H1 (cell line): ENCODE results near the gene ARHGAP6. TPM values are rescaled to one million over a fixed set of nuclear protein-coding genes. Genes with fewer than 3 reads are reported as not detected.

ENCODE experiments used
- CTCF ChIA-PET: fragments of 300-600 bp; sonication (Branson Sonifier 250); formaldehyde crosslinking; loops from one replicate; lab custom pipeline; 2021; ENCODE audit not compliant: partially characterized antibody; lab: Charles Lee
- POLR2A ChIA-PET: fragments of 300-600 bp; sonication (Branson Sonifier 250); formaldehyde crosslinking; loops from one replicate; lab custom pipeline; 2021; ENCODE audit warnings: inconsistent platforms; ENCODE audit not compliant: partially characterized antibody; lab: Charles Lee
- DNase-seq, 2 experiments: peaks; one replicate each; pipeline versions ENCODE4 v3.0.0 to v3.0.0-alpha.2; 2010 to 2022; ENCODE audit warnings: low spot score in 2 of 2, low read depth in 1 of 2, mixed read lengths in 1 of 2
- FAIRE-seq: peaks from 2 replicates; lab custom pipeline; 2011; peaks lifted over from hg19 to GRCh38; lab: Jason Lieb, UNC
- H2AFZ ChIP-seq: 2 replicates; pipeline ENCODE4 v1.8.1; 2012; ENCODE audit warnings: low read length, inconsistent platforms
- H2AK5ac ChIP-seq: 2 replicates; pipeline ENCODE4 v1.6.1; 2013; ENCODE audit warnings: low read depth, low read length
- H2BK120ac ChIP-seq: replicated peaks from 2 replicates; pipeline ENCODE3; 2013; ENCODE audit warnings: low read depth, low read length, inconsistent platforms
- H2BK12ac ChIP-seq: 2 replicates; pipeline ENCODE4 v1.6.1; 2013; ENCODE audit warnings: low read depth, low read length
- H2BK15ac ChIP-seq: 2 replicates; pipeline ENCODE4 v1.6.1; 2013; ENCODE audit warnings: low read length
- H2BK20ac ChIP-seq: 2 replicates; pipeline ENCODE4 v1.6.1; 2013; ENCODE audit warnings: low read length
- H2BK5ac ChIP-seq: 2 replicates; pipeline ENCODE4 v1.6.1; 2013; ENCODE audit warnings: low read depth, low read length
- H3K14ac ChIP-seq: 2 replicates; pipeline ENCODE4 v1.6.1; 2013; ENCODE audit warnings: inconsistent platforms; ENCODE audit not compliant: insufficient read length
- H3K18ac ChIP-seq: 2 replicates; pipeline ENCODE4 v1.6.1; 2013; ENCODE audit warnings: low read length; ENCODE audit errors: extremely low read depth
- H3K23ac ChIP-seq: 2 replicates; pipeline ENCODE4 v1.6.1; 2013; ENCODE audit warnings: inconsistent platforms; ENCODE audit not compliant: insufficient read length
- H3K23me2 ChIP-seq: 2 replicates; pipeline ENCODE4 v1.6.1; 2013; ENCODE audit warnings: low read depth, low read length
- H3K27ac ChIP-seq: 2 replicates; pipeline ENCODE4 v1.6.1; 2011; ENCODE audit warnings: low read depth, low read length, inconsistent platforms
- H3K27me3 ChIP-seq, 4 experiments: replicated peaks in 1 of 4; 1 replicate in 1 of 4; 2 replicates in 3 of 4; pipeline versions ENCODE4 v1.6.1 to v1.8.1; 2011 to 2013; ENCODE audit warnings: low read length in 3 of 4, mild to moderate bottlenecking in 3 of 4, inconsistent platforms in 2 of 4, mixed read lengths in 2 of 4, moderate library complexity in 1 of 4; ENCODE audit not compliant: control insufficient read depth in 3 of 4, insufficient read depth in 3 of 4; ENCODE audit errors: extremely low read depth in 1 of 4
- H3K36me3 ChIP-seq, 4 experiments: 2 replicates each; pipeline versions ENCODE4 v1.6.1 to v1.8.1; 2011 to 2013; ENCODE audit warnings: mild to moderate bottlenecking in 4 of 4, low read length in 3 of 4, moderate library complexity in 2 of 4, control low read depth in 1 of 4, inconsistent platforms in 1 of 4; ENCODE audit not compliant: insufficient read depth in 4 of 4, control insufficient read depth in 2 of 4
- H3K4ac ChIP-seq: replicated peaks from 2 replicates; pipeline ENCODE3; 2013; ENCODE audit warnings: low read length, low read depth, mixed read lengths, inconsistent platforms; ENCODE audit not compliant: insufficient read length
- H3K4me1 ChIP-seq, 4 experiments: replicated peaks in 1 of 4; 1 replicate in 1 of 4; 2 replicates in 3 of 4; pipeline versions ENCODE4 v1.6.1 to v1.8.1; 2011 to 2013; ENCODE audit warnings: low read length in 3 of 4, inconsistent platforms in 2 of 4, mixed read lengths in 1 of 4; ENCODE audit not compliant: insufficient read depth in 4 of 4, control insufficient read depth in 3 of 4
- H3K4me2 ChIP-seq, 2 experiments: 2 replicates each; pipeline versions ENCODE4 v1.6.1 to v1.8.1; 2011 to 2013; ENCODE audit warnings: low read depth in 2 of 2, low read length in 2 of 2, control low read depth in 1 of 2, inconsistent platforms in 1 of 2, mild to moderate bottlenecking in 1 of 2; ENCODE audit not compliant: insufficient read depth in 1 of 2
- H3K4me3 ChIP-seq, 4 experiments: fragments of 200-600, 300-600 bp in 1 of 4; sonication (generic), shearing (Covaris generic), sonication (Bioruptor Twin) in 1 of 4; 2 replicates each; pipeline versions ENCODE4 v1.5.1 to v1.8.1; 2011 to 2016; ENCODE audit warnings: low read length in 4 of 4, low read depth in 3 of 4, control low read depth in 2 of 4, inconsistent platforms in 2 of 4, mild to moderate bottlenecking in 2 of 4, mixed read lengths in 1 of 4, moderate library complexity in 1 of 4; ENCODE audit not compliant: insufficient read depth in 2 of 4; ENCODE audit errors: extremely low read depth in 1 of 4
- H3K56ac ChIP-seq: replicated peaks from 2 replicates; pipeline ENCODE3; 2013; ENCODE audit warnings: low read depth, mild to moderate bottlenecking, mixed read lengths, low read length, inconsistent platforms; ENCODE audit not compliant: insufficient read length
- H3K79me1 ChIP-seq: 2 replicates; pipeline ENCODE4 v1.6.1; 2013; ENCODE audit warnings: low read depth, low read length, control low read depth
- H3K79me2 ChIP-seq, 2 experiments: 2 replicates each; pipeline versions ENCODE4 v1.6.1 to v1.8.1; 2012 to 2013; ENCODE audit warnings: low read length in 2 of 2, mild to moderate bottlenecking in 2 of 2, inconsistent platforms in 1 of 2; ENCODE audit not compliant: insufficient read depth in 2 of 2, control insufficient read depth in 1 of 2
- H3K9ac ChIP-seq, 4 experiments: replicated peaks in 1 of 4; 1 replicate in 1 of 4; 2 replicates in 3 of 4; pipeline versions ENCODE4 v1.6.1 to v1.8.1; 2011 to 2013; ENCODE audit warnings: low read depth in 3 of 4, low read length in 3 of 4, control low read depth in 2 of 4, mild to moderate bottlenecking in 2 of 4, moderate library complexity in 2 of 4, inconsistent platforms in 1 of 4; ENCODE audit errors: extremely low read depth in 1 of 4
- H3K9me3 ChIP-seq, 2 experiments: 2 replicates each; pipeline versions ENCODE4 v1.6.1 to v1.8.1; 2012 to 2013; ENCODE audit warnings: mild to moderate bottlenecking in 2 of 2, moderate library complexity in 2 of 2, control low read depth in 1 of 2, inconsistent platforms in 1 of 2, low read depth in 1 of 2, low read length in 1 of 2, mixed read lengths in 1 of 2; ENCODE audit not compliant: insufficient read depth in 2 of 2
- H4K20me1 ChIP-seq, 2 experiments: replicated peaks in 1 of 2; 2 replicates each; pipeline versions ENCODE3 to v1.8.1; 2011 to 2013; ENCODE audit warnings: inconsistent platforms in 2 of 2, low read length in 2 of 2, mild to moderate bottlenecking in 1 of 2; ENCODE audit not compliant: insufficient read depth in 2 of 2, control insufficient read depth in 1 of 2
- H4K5ac ChIP-seq: 2 replicates; pipeline ENCODE4 v1.6.1; 2013; ENCODE audit warnings: low read length, low read depth, mixed read lengths, inconsistent platforms; ENCODE audit not compliant: insufficient read length
- H4K8ac ChIP-seq: 2 replicates; pipeline ENCODE4 v1.8.0; 2013; ENCODE audit warnings: mild to moderate bottlenecking, moderate library complexity, low read length, inconsistent platforms; ENCODE audit not compliant: insufficient read depth; ENCODE audit errors: extremely low read depth
- H4K91ac ChIP-seq: replicated peaks from 2 replicates; pipeline ENCODE3; 2013; ENCODE audit warnings: low read length, mixed read lengths, inconsistent platforms; ENCODE audit not compliant: insufficient read length
- CHD2 ChIP-seq: IDR thresholded peaks from 2 replicates; pipeline ENCODE4 v1.6.1; 2012; ENCODE audit warnings: low read length, improper control_type of control experiment
- GTF2F1 ChIP-seq: IDR thresholded peaks from 2 replicates; pipeline ENCODE4 v1.6.1; 2012; ENCODE audit warnings: low read depth, low read length, improper control_type of control experiment, borderline replicate concordance
- SIN3A ChIP-seq, 2 experiments: IDR thresholded peaks in 1 of 2; conservative IDR thresholded peaks in 1 of 2; 2 replicates each; pipeline ENCODE4 v1.6.1; 2011 to 2012; ENCODE audit warnings: low read length in 2 of 2, improper control_type of control experiment in 1 of 2, low read depth in 1 of 2, mild to moderate bottlenecking in 1 of 2
- SP4 ChIP-seq: IDR thresholded peaks from 2 replicates; pipeline ENCODE4 v1.6.1; 2012; ENCODE audit warnings: low read length, inconsistent platforms
- SUZ12 ChIP-seq: fragments of 200-600 bp; sonication (generic); IDR thresholded peaks from 2 replicates; pipeline ENCODE4 v1.6.1; 2012; ENCODE audit warnings: mild to moderate bottlenecking, inconsistent platforms, low read length, moderate library complexity, mixed read lengths
- TAF7 ChIP-seq: optimal IDR thresholded peaks from 2 replicates; pipeline ENCODE3; 2011; ENCODE audit warnings: low read depth, mild to moderate bottlenecking, inconsistent platforms, low read length, moderate library complexity, borderline replicate concordance
- TEAD4 ChIP-seq: IDR thresholded peaks from 2 replicates; pipeline ENCODE4 v1.6.1; 2012; ENCODE audit warnings: low read depth, low read length, inconsistent platforms, mixed read lengths
- WGBS, 2 experiments: shearing (Covaris generic) in 1 of 2; methylation state at CpG; one replicate each; pipeline versions ENCODE4 v1.1.6 to v1.1.7; 2013 to 2015; ENCODE audit warnings: low lambda C conversion rate in 2 of 2, mixed read lengths in 2 of 2, inconsistent platforms in 1 of 2, low coverage in 1 of 2, missing lambda C conversion rate in 1 of 2; ENCODE audit not compliant: insufficient replicate concordance in 2 of 2, insufficient coverage in 1 of 2, insufficient read length in 1 of 2; ENCODE audit errors: extremely low coverage in 1 of 2, missing lambda C conversion rate in 1 of 2; 5-methylcytosine and 5-hydroxymethylcytosine counted together
- polyA plus RNA-seq, 7 experiments: library from polyadenylated mRNA; depleted of rRNA in 3 of 7; stranded (reverse) in 5 of 7; unstranded in 2 of 7; fragments of >200 nt in 5 of 7; fragments of 200-250 nt in 2 of 7; gene quantifications; 1 replicate in 5 of 7; 2 replicates in 1 of 7; 4 replicates in 1 of 7; pipeline versions ENCODE4 v1.2.1 to v1.2.3, GENCODE V29; 2011 to 2013; ENCODE audit warnings: missing spikeins in 2 of 7, mixed read lengths in 2 of 7
- total RNA-seq: library from RNA; stranded (reverse); fragmentation: NEBNext Ultra II Directional; extraction: Animal tissue kit (Norgen Biotek cat#: 25700); gene quantifications from 2 replicates; pipeline ENCODE4 v1.2.1, GENCODE V29; 2021

ARHGAP6 gene
- total and polyA plus RNA-seq, 2 of the 8 experiments (the other 6 are each of a cell fraction or from before 2014, with no cell fraction given), result 0.35 to 0.82 TPM

DNA sequence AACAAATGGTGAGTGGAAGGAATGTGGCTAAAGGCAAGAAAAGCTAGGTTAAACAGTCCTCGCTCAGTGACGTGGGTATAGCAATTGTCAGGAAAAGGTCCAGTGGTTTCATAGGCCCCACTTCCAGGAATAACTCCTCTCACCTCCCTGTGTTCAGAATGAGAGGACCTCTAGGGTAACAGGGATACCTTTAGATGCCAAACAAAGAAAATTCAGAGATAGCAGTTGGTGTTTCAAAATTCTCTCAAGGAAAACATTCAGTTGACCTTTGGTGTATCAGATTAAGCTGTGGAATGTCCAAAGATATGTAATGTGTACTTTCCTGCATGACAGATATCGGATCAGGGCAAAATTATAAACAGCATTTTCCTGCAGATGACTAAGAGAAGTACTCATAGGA lies 155.9 kb downstream of the ARHGAP6 start:
- CTCF ChIA-PET, result no interaction called here
- H3K4me1 ChIP-seq, result no peaks in the 10 kb centered on the region
- no peaks in the 10 kb centered on the region for H3K9me3 ChIP-seq

More for the DNA sequence above, 155.9 kb downstream of the ARHGAP6 start:
- Histone ChIP-seq H3K4me3 (no peak overlapping the region), H3K27ac (no peak overlapping the region), H3K23ac (no peak overlapping the region), H3K23me2 (no peaks in the 10 kb centered on the region), H3K9ac (no peak overlapping the region), H2BK5ac (no peak overlapping the region), H3K79me1 (no peaks in the 10 kb centered on the region), H4K5ac (no peak overlapping the region), H2AK5ac (no peak overlapping the region), H2BK20ac (no peak overlapping the region), H2AFZ (no peak overlapping the region), H4K91ac (no peak overlapping the region), H2BK15ac (no peak overlapping the region), H3K4me2 (no peak overlapping the region), H3K27me3 (no peaks in the 10 kb centered on the region), H3K18ac (no peak overlapping the region), H3K79me2 (no peaks in the 10 kb centered on the region), H3K14ac (no peak overlapping the region), H3K56ac (no peak overlapping the region), H3K4ac (no peak overlapping the region), H2BK12ac (no peak overlapping the region), H4K20me1 (no peaks in the 10 kb centered on the region), H2BK120ac (no peak overlapping the region), H4K8ac (no peak overlapping the region), H3K36me3 (no peaks in the 10 kb centered on the region)
- DNase-seq (no peak), FAIRE-seq (no peak)
- 95% methylated on average over 3 of the region's 3 CpGs; no CpG with 5 or more reads in 1 of the 2 experiments for WGBS, 2 experiments
- TF ChIP-seq SP4, result no peak
- no peak for TF ChIP-seq SIN3A (conservative IDR thresholded peaks at IDR 0.05 in 1 of 2, IDR thresholded peaks at IDR 0.05 in 1 of 2; ENCODE audit: low read depth in 1 of 2, low read length in 2 of 2)
- no peak for TF ChIP-seq CHD2
- TF ChIP-seq TAF7, result no peak
- TF ChIP-seq SUZ12, result no peak
- TF ChIP-seq GTF2F1, result no peak
- TF ChIP-seq TEAD4, result no peak
- POLR2A ChIA-PET, result no interaction called here
